Osteocyte (in vitro differentiated cells): ENCODE data around the gene SPACA4. TPM values are rescaled to one million over a fixed set of nuclear protein-coding genes. Genes with fewer than 3 reads are reported as not detected.
A peak's percentile ranks its signal among the peaks of the same experiment; 100 is the strongest.

Experiments used
- DNase-seq: peaks from one replicate; pipeline ENCODE4 v3.0.0; 2021; ENCODE audit warnings: mixed read lengths; ENCODE audit not compliant: unreplicated experiment; ENCODE audit errors: extremely low spot score
- H3K27ac Mint-ChIP-seq: one replicate; pipeline ENCODE4 v1.8.0; 2021; ENCODE audit warnings: mild to moderate bottlenecking, mixed read lengths; ENCODE audit not compliant: unreplicated experiment
- H3K27me3 Mint-ChIP-seq: one replicate; pipeline ENCODE4 v1.8.0; 2021; ENCODE audit warnings: mixed read lengths; ENCODE audit not compliant: unreplicated experiment
- H3K36me3 Mint-ChIP-seq: one replicate; pipeline ENCODE4 v1.8.0; 2021; ENCODE audit warnings: mixed read lengths; ENCODE audit not compliant: unreplicated experiment
- H3K4me1 Mint-ChIP-seq: one replicate; pipeline ENCODE4 v1.8.0; 2021; ENCODE audit warnings: mixed read lengths; ENCODE audit not compliant: unreplicated experiment
- H3K4me3 Mint-ChIP-seq: one replicate; pipeline ENCODE4 v1.8.0; 2021; ENCODE audit warnings: mild to moderate bottlenecking, moderate library complexity, mixed read lengths; ENCODE audit not compliant: unreplicated experiment
- H3K9me3 Mint-ChIP-seq: one replicate; pipeline ENCODE4 v1.8.0; 2021; ENCODE audit warnings: mixed read lengths; ENCODE audit not compliant: unreplicated experiment
- total RNA-seq: library from RNA; stranded (reverse); gene quantifications from 2 replicates; pipeline ENCODE4 v1.2.1, GENCODE V29; 2021
- TF ChIP-seq, protein P1 (sequence below): fragments of 200-600 bp; sonication (generic); IDR thresholded peaks from 2 replicates; pipeline ENCODE4 v1.5.0; 2021; ENCODE audit warnings: antibody characterized with exemption, mild to moderate bottlenecking, moderate library complexity

The SPACA4 gene
- total RNA-seq, 1 donor from 2014 or later: not detected

- Mint-ChIP-seq H3K4me1 (peaks cover 33% of the 10 kb centered on the region), H3K9me3 (no peaks in the 10 kb centered on the region), H3K36me3 (no peaks in the 10 kb centered on the region), H3K27me3 (peaks cover 6% of the 10 kb centered on the region), H3K4me3 (no peak overlapping the region), H3K27ac (no peak overlapping the region)
- TF ChIP-seq, protein P1, sequence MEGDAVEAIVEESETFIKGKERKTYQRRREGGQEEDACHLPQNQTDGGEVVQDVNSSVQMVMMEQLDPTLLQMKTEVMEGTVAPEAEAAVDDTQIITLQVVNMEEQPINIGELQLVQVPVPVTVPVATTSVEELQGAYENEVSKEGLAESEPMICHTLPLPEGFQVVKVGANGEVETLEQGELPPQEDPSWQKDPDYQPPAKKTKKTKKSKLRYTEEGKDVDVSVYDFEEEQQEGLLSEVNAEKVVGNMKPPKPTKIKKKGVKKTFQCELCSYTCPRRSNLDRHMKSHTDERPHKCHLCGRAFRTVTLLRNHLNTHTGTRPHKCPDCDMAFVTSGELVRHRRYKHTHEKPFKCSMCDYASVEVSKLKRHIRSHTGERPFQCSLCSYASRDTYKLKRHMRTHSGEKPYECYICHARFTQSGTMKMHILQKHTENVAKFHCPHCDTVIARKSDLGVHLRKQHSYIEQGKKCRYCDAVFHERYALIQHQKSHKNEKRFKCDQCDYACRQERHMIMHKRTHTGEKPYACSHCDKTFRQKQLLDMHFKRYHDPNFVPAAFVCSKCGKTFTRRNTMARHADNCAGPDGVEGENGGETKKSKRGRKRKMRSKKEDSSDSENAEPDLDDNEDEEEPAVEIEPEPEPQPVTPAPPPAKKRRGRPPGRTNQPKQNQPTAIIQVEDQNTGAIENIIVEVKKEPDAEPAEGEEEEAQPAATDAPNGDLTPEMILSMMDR: no peak
- no peak for DNase-seq
Measured at GRCh38 chr19:48641850-48642249, 35.3 kb downstream of the SPACA4 start.

GRCh38 chr19:48642862-48643261 lies 36.3 kb downstream of the SPACA4 start:
- Mint-ChIP-seq H3K9me3 (no peaks in the 10 kb centered on the region), H3K36me3 (no peaks in the 10 kb centered on the region), H3K4me1 (peaks cover 30% of the 10 kb centered on the region), H3K27me3 (peaks cover 6% of the 10 kb centered on the region), H3K4me3 (no peak overlapping the region), H3K27ac (no peak overlapping the region)
- DNase-seq: no peak
- TF ChIP-seq, protein P1: no peak

GRCh38 chr19:48644355-48644754 lies 37.8 kb downstream of the SPACA4 start:
- no peak overlapping the region for H3K27ac Mint-ChIP-seq
- H3K4me3 Mint-ChIP-seq: peak overlapping the region; percentile 87
- TF ChIP-seq, protein P1: no peak

DNA sequence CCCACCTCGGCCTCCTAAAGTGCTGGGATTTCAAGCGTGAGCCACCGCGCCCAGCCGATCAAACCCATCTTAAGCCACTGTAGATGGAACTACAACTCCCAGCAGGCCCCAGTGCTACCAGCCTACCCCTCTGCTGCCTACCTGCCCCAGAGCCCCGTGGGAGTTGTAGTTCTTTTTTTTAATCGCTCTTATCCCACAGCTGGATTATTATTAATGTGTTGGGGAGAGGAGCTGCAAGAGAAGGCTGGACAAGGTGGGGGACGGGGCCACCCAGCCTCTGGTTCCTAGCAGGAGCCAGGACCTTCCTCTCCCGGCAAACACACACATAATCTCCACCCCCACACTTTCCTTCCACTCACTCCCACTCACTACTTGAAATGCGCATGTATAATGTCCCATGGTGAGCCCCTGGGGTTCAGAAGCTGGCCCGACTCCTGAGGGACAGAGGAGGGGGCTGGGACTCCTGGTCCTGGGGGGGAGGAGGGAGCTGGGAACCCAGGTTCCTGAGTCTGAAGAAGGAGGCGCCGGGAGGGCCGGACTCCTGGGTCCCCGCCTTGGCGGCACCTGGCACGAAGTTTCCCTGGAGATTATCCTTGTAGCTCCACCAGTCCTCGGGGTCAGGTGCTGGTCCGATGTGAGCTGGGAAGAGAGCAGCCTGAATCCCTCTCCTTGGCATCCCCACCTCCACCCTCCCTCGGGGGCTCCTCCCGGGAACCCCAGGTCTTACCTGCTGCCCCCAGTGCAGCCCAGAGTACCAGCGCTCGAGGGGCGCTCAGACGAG lies 38.5 kb downstream of the SPACA4 start:
- Mint-ChIP-seq H3K9me3 (no peaks in the 10 kb centered on the region), H3K27me3 (peaks cover 5% of the 10 kb centered on the region), H3K27ac (peak overlapping the region; percentile 88), H3K36me3 (no peaks in the 10 kb centered on the region), H3K4me1 (peaks cover 30% of the 10 kb centered on the region), H3K4me3 (peak overlapping the region; percentile 87)
- DNase-seq: no peak
- TF ChIP-seq, protein P1: no peak

More at GRCh38 chr19:48644355-48644754, 37.8 kb downstream of the SPACA4 start:
- Mint-ChIP-seq H3K9me3 (no peaks in the 10 kb centered on the region), H3K27me3 (peaks cover 6% of the 10 kb centered on the region), H3K4me1 (peaks cover 26% of the 10 kb centered on the region), H3K36me3 (no peaks in the 10 kb centered on the region)
- DNase-seq: no peak

- peak overlapping the region; percentile 88 for H3K27ac Mint-ChIP-seq
- DNase-seq: no peak
- peak overlapping the region; percentile 87 for H3K4me3 Mint-ChIP-seq
- H3K27me3 Mint-ChIP-seq: peaks cover 4% of the 10 kb centered on the region
- H3K9me3 Mint-ChIP-seq: no peaks in the 10 kb centered on the region
- TF ChIP-seq, protein P1: no peak
- peaks cover 30% of the 10 kb centered on the region for H3K4me1 Mint-ChIP-seq
- H3K36me3 Mint-ChIP-seq: no peaks in the 10 kb centered on the region
Measured at GRCh38 chr19:48645620-48646000, 39.1 kb downstream of the SPACA4 start.
